GM18498 (cell line): ENCODE results near the gene NKD2.
A peak's percentile ranks its signal among the peaks of the same experiment; 100 is the strongest.
"Not testable (repeated sequence)": the region's sequence is repeated elsewhere in the genome, so short reads cannot be mapped to it uniquely, and the experiment has no call there.

Source experiments
- ATAC-seq: cut with Tn5 transposase; IDR thresholded peaks from one replicate; pipeline ENCODE4 v1.9.1; 2021; ENCODE audit warnings: mild to moderate bottlenecking, moderate library complexity; ENCODE audit not compliant: unreplicated experiment

Gene NKD2, protein sequence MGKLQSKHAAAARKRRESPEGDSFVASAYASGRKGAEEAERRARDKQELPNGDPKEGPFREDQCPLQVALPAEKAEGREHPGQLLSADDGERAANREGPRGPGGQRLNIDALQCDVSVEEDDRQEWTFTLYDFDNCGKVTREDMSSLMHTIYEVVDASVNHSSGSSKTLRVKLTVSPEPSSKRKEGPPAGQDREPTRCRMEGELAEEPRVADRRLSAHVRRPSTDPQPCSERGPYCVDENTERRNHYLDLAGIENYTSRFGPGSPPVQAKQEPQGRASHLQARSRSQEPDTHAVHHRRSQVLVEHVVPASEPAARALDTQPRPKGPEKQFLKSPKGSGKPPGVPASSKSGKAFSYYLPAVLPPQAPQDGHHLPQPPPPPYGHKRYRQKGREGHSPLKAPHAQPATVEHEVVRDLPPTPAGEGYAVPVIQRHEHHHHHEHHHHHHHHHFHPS

DNA sequence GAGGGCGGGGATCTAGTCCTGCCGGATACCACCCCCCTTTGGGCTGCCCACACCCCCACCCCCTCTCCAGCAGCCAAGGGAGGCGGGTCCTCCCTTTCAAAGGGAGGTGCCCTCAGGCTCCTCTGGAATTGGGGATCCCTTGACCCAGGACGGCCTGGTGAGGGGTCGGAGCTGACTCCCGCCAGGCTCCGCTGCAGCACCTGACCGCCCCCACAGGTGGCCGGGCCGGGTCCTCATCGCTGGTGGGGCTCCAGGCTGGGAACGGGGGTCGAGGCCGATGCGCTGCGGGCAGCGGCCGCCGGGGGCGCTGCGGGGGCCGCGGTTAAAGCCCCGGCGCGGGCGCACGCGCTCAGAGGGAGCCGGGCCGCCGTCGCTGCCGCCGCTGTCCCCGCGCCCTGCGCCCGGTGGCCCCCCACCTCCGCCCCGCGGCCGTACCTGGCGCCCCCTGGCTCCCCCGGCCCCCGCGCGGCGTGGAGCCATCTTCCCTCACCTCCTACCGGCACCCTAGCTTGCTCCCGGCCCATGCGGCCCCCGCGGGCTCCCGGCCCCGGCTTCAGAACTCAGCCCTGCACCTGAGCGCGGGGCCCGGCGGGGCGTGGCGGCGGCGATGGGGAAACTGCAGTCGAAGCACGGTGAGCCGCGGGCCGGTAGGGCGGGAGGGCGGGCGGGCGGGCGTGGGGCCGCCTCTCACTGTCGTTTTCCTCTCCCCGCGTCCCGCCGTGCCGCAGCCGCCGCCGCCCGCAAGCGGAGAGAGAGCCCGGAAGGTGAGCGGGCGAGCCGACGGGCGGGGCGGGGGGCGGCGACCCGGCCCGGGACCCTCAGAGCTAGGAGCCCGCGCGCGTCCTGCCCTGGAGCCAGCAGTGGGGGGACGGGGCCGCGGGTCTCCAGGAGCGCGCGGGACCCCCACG, at the start of gene NKD2:
Gene NKD2 (plus strand): TSS at position 352 of the 908 bp plus-strand sequence. CDS start 256 bp downstream, at position 608.
- ATAC-seq = peak; percentile 47

DNA sequence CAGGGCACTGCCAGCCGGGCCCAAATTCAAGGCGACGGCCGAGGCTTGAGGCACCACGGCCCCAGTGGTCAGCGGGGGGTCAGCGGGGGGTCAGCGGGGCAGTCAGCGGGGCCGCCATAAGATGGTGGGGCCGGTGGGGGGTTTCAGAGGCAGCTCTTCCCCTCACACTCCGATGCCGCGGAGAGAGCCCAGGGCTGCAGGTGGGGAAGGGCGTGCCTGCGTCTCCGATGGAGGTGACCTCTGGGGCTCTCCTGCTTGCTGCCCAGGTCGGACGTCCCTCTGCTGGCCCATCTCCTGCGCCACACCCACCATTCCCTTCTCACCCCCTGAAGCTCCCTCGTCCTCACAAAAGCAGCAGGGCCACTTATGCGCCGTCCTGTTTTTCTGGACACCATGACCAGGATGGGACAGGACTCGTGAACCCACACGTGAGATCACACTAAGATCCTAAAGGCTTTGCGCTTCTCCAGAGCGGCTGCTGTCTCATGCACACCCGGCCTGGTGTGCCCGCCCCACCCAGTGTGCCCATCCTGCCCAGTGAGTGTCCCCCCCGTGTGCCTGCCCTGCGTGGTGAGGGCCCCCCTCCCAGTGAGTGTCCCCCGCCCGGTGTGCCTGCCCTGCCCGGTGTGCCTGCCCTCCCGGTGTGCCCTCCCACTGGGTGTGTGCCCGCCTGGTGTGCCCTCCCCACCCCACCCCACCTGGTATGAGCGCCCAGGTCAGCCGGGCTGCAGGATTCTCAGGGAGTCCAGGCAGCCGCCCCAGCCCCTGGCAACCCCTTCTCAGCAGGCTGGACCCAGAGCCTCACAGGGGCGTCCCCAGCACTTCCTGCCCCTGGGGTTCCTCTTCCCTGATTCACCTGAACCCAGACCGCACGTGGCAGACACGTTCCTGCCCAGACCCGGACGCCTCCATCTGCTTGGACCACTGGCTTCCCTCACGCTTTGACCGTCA, 48.7 kb upstream of the NKD2 start:
- no peak for ATAC-seq

DNA sequence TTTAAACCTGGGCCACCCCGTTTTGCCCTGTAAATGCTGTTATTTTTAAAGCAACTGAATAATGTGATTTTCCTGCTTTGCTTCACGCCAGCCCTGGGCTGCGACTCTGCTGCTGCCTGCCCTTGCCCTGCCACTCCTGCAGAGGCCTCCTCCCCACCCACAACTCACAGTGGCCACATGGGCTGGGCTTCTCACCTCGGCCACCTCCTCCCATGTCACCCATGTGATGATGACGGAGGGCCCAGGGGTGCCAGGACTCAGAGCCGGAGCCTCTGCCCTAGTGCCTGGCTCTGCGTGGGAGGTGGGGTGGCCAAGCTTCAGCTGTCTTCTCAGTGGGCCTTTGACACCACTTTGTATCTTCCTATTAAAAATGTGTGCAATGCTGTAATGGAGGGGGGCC, 48.1 kb upstream of the NKD2 start:
- no peak for ATAC-seq

DNA sequence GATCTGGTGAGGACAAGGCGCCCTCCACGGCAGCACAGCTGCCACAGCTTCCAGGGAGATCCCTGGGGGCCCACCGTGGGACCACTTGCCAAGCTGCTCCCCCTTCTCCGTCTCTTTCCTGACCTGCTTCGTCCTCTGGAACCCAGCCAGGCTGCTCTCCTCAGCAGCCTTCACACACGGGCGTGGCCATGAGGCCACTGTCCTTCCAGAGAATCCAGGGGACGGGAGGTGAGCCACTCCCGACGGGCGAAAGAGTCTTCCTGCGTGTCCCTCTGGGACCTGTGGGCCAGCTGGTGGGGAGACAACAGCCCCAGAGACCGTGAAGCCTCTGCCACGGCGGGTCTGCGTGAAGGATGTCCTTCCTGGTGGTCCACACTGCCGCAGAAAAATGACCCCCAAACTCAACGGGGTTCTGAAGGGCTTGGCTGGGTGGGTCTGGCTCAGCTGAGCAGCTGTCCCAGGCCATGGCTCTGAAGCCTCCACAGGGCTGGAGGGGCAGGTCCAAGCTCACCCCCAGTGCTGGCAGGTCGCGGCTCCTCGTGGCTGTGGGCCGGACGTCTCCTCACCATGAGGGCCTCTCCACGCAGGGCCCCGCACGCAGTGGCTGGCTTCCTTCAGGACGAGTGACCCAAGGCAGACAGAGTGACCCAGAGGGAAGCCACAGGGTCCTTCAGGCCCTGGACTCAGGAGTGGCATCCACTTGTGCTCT, 47.4 kb upstream of the NKD2 start:
- no peak for ATAC-seq

DNA sequence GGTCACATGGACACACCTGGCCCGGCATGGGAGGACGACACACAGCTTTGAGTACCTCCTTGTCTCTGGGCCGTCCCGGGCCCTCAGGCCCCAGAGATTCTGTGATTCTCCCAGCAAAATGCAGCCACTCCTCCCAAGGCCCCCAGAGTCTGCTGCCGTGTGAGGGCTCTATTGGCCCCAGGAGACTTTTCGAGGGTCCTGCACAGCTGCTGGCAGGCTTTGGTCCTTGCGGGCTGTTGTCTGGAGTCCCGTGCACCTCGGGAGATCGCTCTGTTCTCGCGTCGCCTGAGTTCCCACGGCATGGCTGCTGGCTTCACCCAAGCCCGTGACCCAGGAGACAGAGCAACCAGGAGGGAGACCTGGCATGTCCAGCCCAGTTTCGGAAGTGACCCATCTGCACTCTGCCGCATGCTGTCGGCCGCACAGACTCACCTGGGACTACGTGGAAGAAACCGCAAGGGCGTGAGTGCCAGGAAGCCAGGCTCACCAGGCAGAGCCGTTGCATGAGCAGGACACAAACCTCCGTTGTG, 46.8 kb upstream of the NKD2 start:
- no peak for ATAC-seq

DNA sequence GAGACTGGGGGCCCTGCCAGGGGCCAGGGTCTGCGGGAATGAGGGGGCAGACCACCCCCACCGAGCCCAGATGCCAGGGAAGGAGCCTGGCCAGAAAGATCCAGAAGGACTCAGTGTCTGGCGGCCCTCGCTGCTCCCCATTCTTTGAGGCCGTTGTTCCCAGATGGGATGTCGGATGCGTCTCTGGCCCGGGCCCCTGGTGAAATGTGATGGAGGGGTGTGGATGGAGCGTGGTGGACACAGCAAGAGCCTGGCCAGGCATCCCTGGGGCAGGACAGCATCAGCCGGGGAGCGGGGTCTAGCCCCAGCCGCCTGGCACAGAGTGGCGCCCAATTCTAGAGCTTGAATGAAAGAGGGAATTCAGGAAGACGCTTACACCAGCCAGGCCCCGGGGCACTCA, 46.2 kb upstream of the NKD2 start:
- ATAC-seq = no peak

DNA sequence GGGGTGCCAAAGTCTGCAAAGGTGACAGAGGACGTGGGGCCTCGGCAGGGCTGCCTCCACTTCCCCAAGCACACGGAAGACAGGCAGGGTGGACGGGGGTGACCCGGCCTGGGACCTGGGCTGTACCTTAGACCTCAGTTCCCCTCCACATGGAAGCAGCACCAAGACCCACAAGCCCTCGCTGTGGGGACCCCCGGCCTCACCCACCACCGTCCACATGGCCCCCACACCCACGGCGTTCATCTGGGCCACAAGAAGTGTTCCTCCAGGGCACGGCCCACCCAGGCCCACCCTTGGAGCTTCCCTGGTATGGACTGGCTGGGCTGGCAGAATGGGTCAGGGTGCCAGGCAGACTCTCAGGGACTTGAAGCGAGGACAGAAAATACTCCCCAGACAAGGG, 45.8 kb upstream of the NKD2 start:
- no peak for ATAC-seq

DNA sequence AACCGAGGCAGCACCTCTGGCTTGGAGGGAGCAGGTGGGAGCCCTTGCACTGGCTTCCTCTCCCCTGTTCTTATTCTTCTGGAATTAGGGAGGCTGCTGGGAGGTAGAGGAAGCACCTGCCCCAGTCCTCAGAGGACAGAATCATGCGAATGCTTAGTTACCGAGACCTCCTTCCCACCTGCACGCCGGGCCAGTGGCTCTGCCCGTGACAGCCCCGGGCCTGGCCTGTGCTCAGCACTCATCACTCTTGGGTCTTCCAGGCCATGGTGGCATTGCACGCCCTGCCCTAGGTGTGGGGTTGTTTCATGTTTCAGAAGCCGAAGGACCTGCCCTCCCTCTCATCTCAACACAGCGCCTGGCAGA, 45.3 kb upstream of the NKD2 start:
- peak; percentile 47 for ATAC-seq

DNA sequence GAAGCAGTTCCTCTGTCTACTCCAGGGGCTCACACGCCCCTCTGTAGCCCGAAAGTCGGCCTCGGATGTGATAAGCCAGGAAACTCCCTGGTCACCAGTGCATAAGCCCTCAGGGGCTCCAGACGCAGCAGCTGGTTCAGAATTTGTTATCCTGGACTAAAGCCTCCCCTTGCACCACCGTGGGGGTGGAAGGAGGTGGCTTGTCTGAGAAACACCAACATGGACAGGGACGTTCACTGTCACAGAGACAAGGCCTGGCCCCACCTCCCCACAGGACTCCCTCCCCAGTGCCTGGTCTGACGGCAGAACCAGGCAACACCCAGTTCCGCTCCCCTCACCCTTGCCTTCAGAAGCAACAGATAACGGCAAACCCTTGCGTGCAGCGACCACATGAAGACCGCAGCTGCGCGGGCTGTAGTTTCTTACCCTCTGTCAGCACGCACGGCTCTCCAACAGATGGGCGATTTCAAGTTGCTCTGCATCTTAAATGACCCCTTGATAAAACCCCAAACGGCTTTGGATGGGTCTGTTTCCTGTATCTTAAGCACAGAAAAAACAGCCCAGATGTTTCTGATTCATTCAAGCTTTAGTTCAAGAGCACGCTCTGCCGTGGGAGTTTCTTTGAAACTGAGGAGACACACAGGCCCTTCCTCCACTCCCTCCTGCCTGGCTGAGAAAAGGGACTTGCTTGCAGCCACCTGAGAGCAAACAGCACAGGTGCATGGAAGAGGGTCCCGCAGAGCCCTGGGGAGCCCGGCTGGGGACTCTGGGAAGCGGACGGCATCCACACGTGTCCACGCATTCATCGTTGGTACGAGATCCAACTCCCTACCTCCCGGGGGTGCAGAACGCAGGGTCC, 44.7 kb upstream of the NKD2 start:
- peak; percentile 82 for ATAC-seq

DNA sequence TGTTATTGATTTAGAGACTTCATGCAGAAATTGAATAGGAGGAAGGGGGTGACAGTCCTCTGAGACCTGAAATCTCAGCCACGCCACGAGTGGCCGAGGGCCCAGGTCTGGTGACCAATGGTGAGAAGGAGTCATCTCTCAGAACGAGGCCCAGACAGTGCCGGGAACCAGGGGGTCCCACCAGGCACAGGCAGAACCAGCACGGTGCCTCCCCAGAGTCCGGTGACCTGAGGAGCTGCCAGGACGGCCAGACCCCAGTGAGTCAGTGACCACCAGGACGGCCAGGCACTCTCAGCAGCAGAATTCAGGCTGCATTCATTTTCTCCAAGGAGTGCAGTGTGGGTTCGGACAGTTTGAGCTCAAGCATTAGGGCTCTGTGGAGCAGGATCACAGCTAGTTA, 43.8 kb upstream of the NKD2 start:
- no peak for ATAC-seq

DNA sequence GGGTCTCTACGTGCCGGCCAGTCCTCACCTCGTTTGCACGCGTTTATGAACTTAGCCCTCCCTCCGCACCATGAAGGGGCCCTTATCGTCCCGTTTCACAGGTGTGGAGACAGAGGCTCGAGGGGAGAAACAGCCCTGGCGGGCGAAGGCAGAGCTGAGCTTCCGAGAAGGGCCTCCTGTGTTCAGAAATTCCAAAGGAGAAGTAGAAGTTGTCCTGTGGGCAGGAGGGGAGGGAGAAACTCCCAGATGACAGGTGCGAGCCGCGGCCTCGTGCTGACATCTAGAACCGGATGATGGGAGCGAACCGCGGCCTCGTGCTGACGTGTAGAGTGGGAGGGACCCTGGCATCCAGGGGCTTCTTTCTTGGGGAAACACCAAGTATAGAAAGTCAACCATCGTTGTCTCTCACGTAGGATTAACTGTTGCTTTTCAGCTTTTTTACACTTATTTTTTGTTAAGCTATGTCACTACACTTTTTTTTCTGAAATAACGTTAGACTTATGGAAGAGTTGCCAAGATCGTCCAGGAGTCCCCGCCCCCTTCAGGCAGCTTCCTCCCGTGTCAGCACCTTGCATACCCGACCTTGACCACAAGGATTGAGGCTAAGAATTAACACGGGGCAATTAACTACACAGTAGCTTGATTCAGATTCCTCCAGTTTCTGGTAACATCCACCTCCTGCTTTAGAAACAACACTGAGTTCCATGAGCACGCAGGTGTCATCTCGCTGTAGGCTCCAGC, 42.8 kb upstream of the NKD2 start:
- no peak for ATAC-seq

DNA sequence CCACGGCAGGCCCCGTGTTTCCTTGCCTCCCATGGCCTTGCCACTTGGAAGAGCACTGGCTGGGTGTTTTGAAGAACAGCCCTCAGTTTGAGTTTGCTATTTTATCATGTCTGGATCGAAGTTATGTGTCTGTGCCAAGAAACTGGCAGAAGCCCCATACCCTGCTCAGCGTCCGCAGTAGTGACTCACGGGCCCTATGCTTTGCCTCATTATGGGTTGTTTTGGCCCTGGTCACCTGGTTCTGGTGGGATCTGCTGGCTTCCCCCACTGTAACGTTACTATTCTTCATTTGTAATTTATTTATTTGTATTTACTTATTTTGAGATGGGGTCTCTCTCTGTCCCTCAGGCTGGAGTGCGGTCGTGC, 42.3 kb upstream of the NKD2 start:
- ATAC-seq = no peak

DNA sequence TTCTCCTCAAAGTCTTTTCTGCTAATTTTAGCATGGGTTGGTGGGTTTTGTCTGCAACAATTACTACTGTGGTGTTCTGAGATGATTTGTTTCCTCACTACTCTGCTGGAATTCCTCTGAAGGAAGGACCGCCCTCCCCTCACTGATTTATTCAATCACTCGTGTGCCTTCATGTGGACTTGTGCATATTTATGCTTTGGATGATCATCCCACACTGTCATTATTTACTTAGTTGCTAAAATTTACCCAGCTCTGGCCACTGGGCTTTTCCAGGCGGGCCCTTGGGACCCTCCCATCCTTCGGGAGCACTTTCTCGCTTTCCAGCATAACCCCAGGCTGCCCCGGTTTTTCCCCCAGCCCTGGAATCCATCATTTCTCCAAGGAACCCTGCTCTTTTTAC, 41.7 kb upstream of the NKD2 start:
- ATAC-seq = no peak

DNA sequence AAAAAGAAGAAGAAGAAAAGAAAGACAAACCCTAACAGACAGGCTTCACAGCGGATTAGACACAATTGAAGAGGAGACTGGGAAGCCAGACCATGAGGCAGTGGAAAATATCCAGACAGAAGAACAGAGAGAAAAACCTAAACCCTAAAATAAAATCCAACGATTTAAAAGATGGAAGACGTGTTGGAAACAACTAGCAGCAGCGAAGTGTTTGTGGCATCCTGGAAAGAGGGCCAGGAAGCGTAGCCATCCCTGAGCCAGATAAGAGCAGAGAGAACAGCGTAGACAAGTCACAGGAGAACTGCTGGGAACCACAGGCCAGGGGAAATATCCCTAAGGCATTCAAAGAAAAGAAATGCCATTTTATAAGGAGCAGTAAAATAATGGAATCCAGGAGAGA, 39.7 kb upstream of the NKD2 start:
- ATAC-seq = no peak

DNA sequence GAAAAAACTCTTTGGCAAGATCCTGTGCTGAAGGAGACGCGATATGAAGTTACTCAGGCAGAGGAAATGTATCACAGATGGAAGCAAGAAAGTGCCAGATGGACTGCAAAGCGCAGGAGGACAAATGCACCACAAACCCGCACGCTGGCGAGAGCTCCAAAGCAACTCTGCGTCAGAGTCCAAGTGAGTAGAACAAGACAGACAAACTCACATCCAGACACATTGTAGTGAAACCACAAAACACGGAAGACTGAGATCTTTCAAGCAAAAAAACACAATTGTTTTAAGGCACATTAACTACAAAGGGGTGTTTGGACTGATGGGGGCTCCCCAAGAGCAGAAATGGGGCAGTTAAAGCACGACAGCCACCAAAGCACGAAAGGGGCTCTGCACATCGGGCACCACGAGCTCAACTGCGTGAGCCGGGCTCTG, 39.2 kb upstream of the NKD2 start:
- no peak for ATAC-seq

DNA sequence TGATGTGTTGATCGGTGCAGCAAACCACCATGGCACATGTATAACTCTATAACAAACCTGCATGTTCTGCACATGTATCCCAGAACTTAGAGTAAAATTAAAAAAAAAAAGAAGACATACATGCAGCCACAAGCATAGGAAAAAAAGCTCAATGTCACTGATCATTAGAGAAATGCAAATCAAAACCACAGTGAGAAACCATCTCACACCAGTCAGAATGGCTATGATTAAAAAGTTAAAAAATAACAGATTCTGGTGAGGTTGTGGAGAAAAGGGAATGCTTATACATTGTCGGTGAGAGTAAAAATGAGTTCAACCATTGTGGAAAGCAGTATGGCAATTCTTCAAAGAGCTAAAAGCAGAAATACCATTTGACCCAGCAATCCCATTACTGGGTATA, 36.0 kb upstream of the NKD2 start:
- not testable (repeated sequence) for ATAC-seq

DNA sequence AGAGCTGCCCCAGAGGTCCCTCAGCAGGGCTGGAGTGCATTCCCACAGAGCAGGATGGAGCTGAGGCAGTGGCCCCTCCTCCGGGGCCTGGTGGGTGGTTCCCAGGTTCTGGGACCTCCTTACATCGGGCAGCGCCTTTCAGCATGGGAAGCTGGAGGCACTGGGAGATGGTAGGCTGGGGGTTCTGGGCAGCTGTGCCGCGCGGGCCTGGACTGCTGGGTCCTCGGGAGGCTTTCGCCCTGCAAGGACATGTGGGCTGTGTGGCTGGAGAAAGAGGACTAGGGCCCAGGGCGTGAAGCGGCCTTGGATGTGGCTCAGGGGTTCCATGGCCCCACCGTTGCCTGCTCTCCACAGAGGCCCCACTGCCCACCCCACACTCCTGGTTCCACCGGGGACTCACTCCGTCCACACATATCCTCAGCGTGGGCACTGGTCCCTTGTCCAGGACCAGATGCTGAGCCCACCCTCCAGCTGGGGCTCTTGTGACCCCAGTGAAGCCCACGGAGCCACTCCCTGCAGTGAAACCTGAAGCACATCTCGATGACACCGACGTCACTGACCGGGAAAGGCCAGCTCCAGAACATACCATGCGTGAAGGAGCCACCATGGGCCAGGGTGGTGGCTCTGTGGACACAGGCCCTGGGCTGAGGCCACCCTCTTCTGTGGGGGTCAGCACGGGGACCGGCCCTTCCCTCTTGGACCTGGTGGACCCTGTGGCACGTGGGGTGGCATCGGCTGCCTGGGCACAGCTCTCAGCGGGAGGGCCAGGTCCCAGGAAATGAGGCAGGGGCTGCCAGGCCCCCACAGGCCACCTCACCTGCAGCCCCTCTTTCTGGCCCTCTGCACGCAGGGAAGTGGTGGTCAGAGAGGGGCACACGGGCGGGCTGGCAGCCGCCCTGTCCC, 31.5 kb upstream of the NKD2 start:
- no peak for ATAC-seq
